ENCODE measurements around the gene SELP. TPM values are rescaled to one million over a fixed set of nuclear protein-coding genes. Genes with fewer than 3 reads are reported as not detected.

The SELP gene
- total and polyA plus RNA-seq, 4 donors = 1.7 to 8.1 (median 2.4) TPM

DNA sequence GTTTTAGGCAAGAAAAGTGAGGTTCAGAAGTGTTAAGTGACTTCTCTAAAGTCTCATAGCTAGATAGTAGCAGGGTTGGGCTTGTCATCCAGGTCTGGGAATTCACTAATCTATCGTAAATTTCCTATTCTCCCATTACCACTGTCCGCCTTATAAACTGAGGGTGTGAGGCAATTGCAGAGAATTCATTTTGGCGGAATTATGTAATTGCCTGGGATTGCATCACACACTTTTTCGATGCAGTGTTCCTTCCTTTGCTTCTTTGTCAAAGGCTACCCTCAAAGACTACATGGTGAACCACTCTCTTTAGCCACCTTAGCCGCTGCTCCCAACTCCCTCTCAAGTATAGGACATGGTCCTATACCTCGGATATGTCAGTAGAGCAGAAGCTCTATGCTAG lies 19.1 kb downstream of the SELP start:
- whole genome bisulfite sequencing = 66% methylated on average over 6 of the region's 6 CpGs
- no peak overlapping the region for H3K9ac ChIP-seq (ENCODE audit: low read depth in 1 of 2, low read length in 2 of 2)
- H3K4me1 ChIP-seq (ENCODE audit: control insufficient read depth in 4 of 4, insufficient read depth in 4 of 4, low read length in 3 of 4) = no peaks in the 10 kb centered on the region
- DNase-seq (ENCODE audit: low spot score) = no peak
- no peaks in the 10 kb centered on the region for H3K9me3 ChIP-seq (ENCODE audit: control insufficient read depth in 4 of 4, low read length in 3 of 4)
- H3K27ac ChIP-seq (ENCODE audit: low read depth in 1 of 2, low read length in 2 of 2) = no peak overlapping the region
- TF ChIP-seq NR2F2 (IDR thresholded peaks at IDR 0.05) = no peak
- TF ChIP-seq RAD21 (IDR thresholded peaks at IDR 0.05) = no peak
- TF ChIP-seq GABPA (IDR thresholded peaks at IDR 0.05 in 1 of 2, conservative IDR thresholded peaks at IDR 0.05 in 1 of 2) = no peak
- no peak for TF ChIP-seq SP1 (IDR thresholded peaks at IDR 0.05)
- TF ChIP-seq EGR1 (IDR thresholded peaks at IDR 0.05; ENCODE audit: low read depth in 2 of 2) = no peak
- TF ChIP-seq REST (IDR thresholded peaks at IDR 0.05) = no peak
- TF ChIP-seq, protein P1, sequence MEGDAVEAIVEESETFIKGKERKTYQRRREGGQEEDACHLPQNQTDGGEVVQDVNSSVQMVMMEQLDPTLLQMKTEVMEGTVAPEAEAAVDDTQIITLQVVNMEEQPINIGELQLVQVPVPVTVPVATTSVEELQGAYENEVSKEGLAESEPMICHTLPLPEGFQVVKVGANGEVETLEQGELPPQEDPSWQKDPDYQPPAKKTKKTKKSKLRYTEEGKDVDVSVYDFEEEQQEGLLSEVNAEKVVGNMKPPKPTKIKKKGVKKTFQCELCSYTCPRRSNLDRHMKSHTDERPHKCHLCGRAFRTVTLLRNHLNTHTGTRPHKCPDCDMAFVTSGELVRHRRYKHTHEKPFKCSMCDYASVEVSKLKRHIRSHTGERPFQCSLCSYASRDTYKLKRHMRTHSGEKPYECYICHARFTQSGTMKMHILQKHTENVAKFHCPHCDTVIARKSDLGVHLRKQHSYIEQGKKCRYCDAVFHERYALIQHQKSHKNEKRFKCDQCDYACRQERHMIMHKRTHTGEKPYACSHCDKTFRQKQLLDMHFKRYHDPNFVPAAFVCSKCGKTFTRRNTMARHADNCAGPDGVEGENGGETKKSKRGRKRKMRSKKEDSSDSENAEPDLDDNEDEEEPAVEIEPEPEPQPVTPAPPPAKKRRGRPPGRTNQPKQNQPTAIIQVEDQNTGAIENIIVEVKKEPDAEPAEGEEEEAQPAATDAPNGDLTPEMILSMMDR (IDR thresholded peaks at IDR 0.05; ENCODE audit: low read depth, low read length, missing input control) = no peak
- no peak for TF ChIP-seq FOXA2 (IDR thresholded peaks at IDR 0.05)
- TF ChIP-seq HNF4A (conservative IDR thresholded peaks at IDR 0.05) = no peak
- no peak for TF ChIP-seq FOXA1 (IDR thresholded peaks at IDR 0.05)
- TF ChIP-seq HNF4G (IDR thresholded peaks at IDR 0.05) = no peak
- TF ChIP-seq RXRA (IDR thresholded peaks at IDR 0.05) = no peak
- no peak for TF ChIP-seq ATF3 (IDR thresholded peaks at IDR 0.05)
- no peak for TF ChIP-seq TAF1 (conservative IDR thresholded peaks at IDR 0.05)
- no peak for TF ChIP-seq JUND (IDR thresholded peaks at IDR 0.05)
- no peak for TF ChIP-seq YY1 (IDR thresholded peaks at IDR 0.05)
- no peak for TF ChIP-seq ZBTB33 (IDR thresholded peaks at IDR 0.05)
- TF ChIP-seq, protein P2, sequence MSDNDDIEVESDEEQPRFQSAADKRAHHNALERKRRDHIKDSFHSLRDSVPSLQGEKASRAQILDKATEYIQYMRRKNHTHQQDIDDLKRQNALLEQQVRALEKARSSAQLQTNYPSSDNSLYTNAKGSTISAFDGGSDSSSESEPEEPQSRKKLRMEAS (IDR thresholded peaks at IDR 0.05) = no peak
- no peaks in the 10 kb centered on the region for H3K36me3 ChIP-seq (ENCODE audit: control insufficient read depth in 4 of 4, insufficient read depth in 3 of 4, low read depth in 1 of 4, low read length in 3 of 4)
- H3K27me3 ChIP-seq (ENCODE audit: control insufficient read depth in 4 of 4, insufficient read depth in 4 of 4, low read length in 3 of 4) = no peaks in the 10 kb centered on the region
- H3K4me3 ChIP-seq (ENCODE audit: low read depth in 1 of 3, low read length in 3 of 3) = no peak overlapping the region

All from liver (tissue), 9 donors.